GM11168 (cell line): ENCODE results near the gene KRTAP5-7.
"Not testable (repeated sequence)": the region's sequence is repeated elsewhere in the genome, so short reads cannot be mapped to it uniquely, and the experiment has no call there.

ENCODE experiments used
- in situ Hi-C: fragments of 300-500 bp; cut with MboI; formaldehyde crosslinking; loops from one replicate; pipeline ENCODE4 v1.12.0; 2022; ENCODE audit warnings: low sequenced_read_pairs; ENCODE audit not compliant: unreplicated experiment

Gene KRTAP5-7

GRCh38 chr11:71530602-71531001 is 3.5 kb downstream of the KRTAP5-7 start:
- in situ Hi-C loops = no loop called here

- in situ Hi-C loops = no loop called here
Measured at GRCh38 chr11:71532036-71532610, 5.1 kb downstream of the KRTAP5-7 start.

- in situ Hi-C loops = not testable (repeated sequence)
Measured at GRCh38 chr11:71534711-71535608, 7.9 kb downstream of the KRTAP5-7 start.

DNA sequence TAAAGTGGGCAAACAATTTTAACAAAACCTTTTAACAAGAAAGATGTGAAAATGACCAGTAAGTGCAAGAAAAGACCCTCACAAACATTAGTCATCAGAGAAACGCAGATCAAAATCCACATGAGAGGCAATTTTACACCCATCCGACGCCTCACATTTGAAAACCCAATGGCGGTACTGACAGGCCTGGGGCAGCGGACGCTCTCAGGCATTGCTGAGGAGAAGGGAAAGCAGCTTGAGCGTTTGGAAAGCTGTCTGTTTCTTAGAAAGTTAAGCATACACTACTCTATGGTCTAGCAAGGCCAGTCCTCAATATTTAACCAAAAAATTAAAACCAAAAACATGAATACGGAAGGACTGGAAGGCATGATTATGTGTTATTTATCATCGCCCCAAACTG is 8.8 kb downstream of the KRTAP5-7 start:
- in situ Hi-C loops = no loop called here

DNA sequence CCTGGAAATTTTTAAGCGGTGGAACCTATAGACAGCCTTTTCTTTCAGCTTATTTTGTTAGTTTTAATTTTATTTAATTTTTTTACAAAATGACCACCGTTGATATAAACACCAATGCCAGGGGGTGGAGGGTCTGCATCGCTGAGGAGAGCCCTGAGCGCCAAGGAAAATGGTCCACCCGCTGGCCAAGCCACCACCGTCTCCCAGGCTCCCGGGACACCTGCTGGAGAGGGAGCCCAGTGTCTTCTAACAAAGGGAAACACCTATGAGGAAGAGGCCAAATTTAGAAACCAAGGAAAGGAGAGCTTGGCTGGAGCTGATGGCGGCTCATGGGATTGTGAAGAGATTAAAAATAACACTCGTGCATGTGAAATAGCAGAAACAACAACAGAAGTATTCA is 10.5 kb downstream of the KRTAP5-7 start:
- in situ Hi-C loops = no loop called here

- in situ Hi-C loops = not testable (repeated sequence)
Measured at GRCh38 chr11:71537977-71538665, 11.1 kb downstream of the KRTAP5-7 start, which contains the start of gene KRTAP5-8. KRTAP5-8 (plus strand) TSS chr11:71538025; CDS start chr11:71538056, 31 bp downstream.

- in situ Hi-C loops = no loop called here
Measured at GRCh38 chr11:71538666-71538990, 11.6 kb downstream of the KRTAP5-7 start.

- in situ Hi-C loops = no loop called here
Measured at GRCh38 chr11:71539017-71539416, 11.9 kb downstream of the KRTAP5-7 start.

DNA sequence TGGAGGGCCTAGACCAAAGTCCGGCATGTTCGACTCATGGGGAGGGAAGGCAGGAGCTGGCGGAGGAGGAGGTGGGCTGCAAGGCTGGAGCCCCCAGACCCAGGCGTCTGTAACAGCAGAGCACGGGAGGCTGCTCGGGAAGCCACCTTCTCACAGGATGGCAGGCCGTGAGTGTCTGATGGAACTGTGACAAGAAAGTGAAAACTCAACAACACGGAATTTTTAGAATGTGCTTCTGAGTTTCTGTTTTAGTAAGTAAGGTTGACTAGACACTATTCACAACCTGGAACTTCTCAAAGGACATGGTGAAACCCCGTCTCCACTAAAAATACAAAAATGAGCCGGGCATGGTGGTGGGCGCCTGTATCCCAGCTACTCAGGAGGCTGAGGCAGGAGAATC is 12.9 kb downstream of the KRTAP5-7 start:
- in situ Hi-C loops = not testable (repeated sequence)

DNA sequence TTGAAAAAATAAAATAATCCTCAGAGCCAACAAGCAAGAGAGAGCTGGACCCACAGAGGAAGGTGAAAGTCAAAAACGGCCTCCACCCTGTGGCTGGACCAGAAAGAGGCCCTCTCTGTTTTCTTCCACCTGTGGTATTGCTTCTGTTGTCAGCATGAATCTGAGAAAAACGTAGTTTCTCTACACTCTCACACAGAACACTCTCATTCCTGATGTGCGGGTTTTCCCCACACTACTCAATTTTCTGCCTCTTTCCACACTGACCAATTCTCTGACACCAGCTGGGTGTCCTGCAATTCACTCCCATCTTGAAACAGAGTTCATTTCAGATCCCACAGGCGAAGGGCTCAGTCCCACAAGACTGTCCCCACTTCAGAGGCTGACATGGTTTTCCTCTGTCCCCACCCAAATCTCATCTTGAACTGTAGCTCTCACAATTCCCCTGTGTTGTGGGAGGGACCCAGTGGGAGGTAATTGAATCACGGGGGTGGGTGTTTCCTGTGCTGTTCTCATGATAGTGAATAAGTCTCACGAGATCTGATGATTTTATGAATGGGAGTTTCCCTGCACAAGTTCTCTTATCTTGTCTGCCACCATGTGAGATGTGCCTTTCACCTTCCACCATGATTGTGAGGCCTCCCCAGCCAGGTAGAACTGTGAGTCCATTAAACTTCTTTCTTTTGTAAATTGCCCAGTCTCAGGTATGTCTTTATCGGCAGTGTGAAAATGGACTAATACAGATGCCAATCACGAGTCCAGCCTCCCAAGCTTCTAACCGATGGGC is 13.6 kb downstream of the KRTAP5-7 start:
- in situ Hi-C loops = not testable (repeated sequence)

GRCh38 chr11:71542382-71542781 is 15.3 kb downstream of the KRTAP5-7 start:
- in situ Hi-C loops = no loop called here

DNA sequence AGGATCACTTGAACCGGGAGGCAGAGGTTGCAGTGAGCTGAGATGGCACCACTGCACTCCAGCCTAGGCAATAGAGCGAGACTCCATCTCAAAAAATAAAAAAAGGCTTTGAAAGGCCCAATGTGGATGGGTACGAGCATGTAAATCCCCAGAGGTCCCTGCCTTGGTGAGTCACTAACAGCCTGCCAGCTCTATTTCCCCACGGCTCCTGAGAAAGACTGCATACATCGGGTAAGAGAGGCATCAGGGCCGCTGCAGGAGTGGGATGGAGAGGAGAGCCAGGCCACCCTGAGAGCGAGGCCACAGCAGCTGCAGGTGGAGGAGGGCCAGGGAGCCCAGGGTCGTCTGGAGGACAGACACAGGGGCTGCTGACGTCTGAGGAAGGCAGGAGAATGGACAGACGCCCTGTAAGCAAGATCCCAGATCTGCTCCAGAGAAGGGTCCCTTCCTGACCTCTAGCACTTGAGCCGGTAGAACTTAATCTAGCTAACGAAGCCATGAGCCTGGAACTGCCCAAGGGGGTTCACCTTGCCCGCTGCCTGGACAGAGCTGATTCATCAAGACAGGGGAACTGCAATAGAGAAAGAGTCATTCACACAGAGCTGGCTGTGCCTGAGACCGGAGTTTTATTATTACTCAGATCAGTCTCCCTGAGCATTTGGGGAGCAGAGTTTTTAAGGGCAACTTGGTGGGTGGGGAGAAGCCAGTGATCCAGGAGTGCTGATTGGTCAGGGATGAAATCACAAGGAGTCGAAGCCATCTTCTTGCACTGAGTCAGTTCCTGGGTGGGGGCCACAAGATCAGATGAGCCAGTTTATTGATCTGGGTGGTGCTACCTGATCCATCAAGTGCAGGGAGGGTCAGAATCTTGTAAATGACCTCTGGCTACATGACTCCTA is 16.1 kb downstream of the KRTAP5-7 start:
- in situ Hi-C loops = no loop called here

GRCh38 chr11:71543866-71544265 is 16.8 kb downstream of the KRTAP5-7 start:
- in situ Hi-C loops = no loop called here

DNA sequence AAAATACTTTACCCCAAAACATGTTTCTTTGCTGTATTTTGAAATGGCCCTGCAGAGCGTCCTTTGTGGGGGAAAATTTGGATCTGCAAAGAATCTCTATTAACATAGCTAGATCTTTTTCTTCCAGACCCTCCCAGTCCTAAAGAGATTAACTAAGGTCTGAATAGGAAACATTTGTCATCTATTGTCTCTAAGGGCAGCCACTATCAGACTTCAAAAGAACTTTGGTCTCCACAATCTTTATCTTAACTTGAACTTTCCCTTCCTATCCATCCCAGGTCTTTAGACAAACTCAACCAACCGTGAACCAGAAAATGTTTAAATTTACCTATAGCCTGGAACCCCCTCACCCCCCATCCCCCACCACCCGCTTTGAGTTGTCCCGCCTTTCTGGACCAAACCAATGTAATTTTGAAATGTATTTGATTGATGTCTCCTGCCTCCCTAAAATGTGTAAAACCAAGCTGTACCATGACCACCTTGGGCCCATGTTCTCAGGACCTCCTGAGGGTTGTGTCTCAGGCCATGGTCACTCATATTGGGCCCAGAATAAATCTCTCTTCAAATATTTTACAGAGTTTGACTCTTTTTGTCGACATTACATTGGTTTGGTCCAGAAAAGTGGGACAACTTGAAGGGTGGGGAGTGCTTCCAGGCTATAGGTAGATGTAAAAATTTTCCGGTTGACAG is 17.6 kb downstream of the KRTAP5-7 start:
- in situ Hi-C loops = no loop called here

- in situ Hi-C loops = no loop called here
Measured at GRCh38 chr11:71545405-71545966, 18.4 kb downstream of the KRTAP5-7 start.

GRCh38 chr11:71548120-71548519 is 21.1 kb downstream of the KRTAP5-7 start, which contains the start of gene KRTAP5-9:
KRTAP5-9 (plus strand) TSS chr11:71548420; CDS start chr11:71548658, 238 bp downstream.
- in situ Hi-C loops = no loop called here

- in situ Hi-C loops = no loop called here
Measured at GRCh38 chr11:71548716-71549151, 21.7 kb downstream of the KRTAP5-7 start.

- in situ Hi-C loops = no loop called here
Measured at GRCh38 chr11:71551711-71552110, 24.6 kb downstream of the KRTAP5-7 start.
